Panc1 (cell line): ENCODE data around the gene HOXA11. TPM values are rescaled to one million over a fixed set of nuclear protein-coding genes. Genes with fewer than 3 reads are reported as not detected.
A peak's percentile ranks its signal among the peaks of the same experiment; 100 is the strongest.

Experiments
- ATAC-seq: fragments of 200-7000 bp; cut with Tn5 transposase; 2 replicates; pipeline ENCODE4 v1.9.1; 2020; ENCODE audit warnings: mild to moderate bottlenecking, moderate library complexity
- BruUV-seq: library from RNA; stranded (reverse); fragments of 400-500 nt; replicated peaks from 2 replicates; lab custom pipeline; 2021; lab: Mats Ljungman, UMichigan
- CTCF ChIA-PET: fragments of 300-600 bp; sonication (Branson Sonifier 250); formaldehyde crosslinking; loops from one replicate; lab custom pipeline; 2022; ENCODE audit warnings: antibody characterized with exemption; lab: Charles Lee
- POLR2A ChIA-PET: fragments of 300-600 bp; sonication (Branson Sonifier 250); formaldehyde crosslinking; loops from one replicate; lab custom pipeline; 2022; ENCODE audit warnings: antibody characterized with exemption; lab: Charles Lee
- DNase-seq: peaks from one replicate; pipeline ENCODE4 v3.0.0-alpha.2; 2010; ENCODE audit warnings: low read depth, low spot score
- H3K27ac ChIP-seq: 2 replicates; pipeline ENCODE4 v1.5.1; 2011; ENCODE audit warnings: mild to moderate bottlenecking, low read length, inconsistent platforms
- H3K27me3 ChIP-seq: fragments of 200-500 bp; sonication (Bioruptor generic); 2 replicates; pipeline ENCODE4 v1.6.0; 2014; ENCODE audit warnings: low read length, inconsistent platforms; ENCODE audit not compliant: control insufficient read depth, insufficient read depth
- H3K36me3 ChIP-seq: fragments of 200-500 bp; sonication (Bioruptor generic); 2 replicates; pipeline ENCODE4 v1.5.1; 2014; ENCODE audit warnings: inconsistent platforms, mild to moderate bottlenecking, low read length, moderate library complexity; ENCODE audit not compliant: control insufficient read depth, insufficient read depth
- H3K4me1 ChIP-seq: 2 replicates; pipeline ENCODE4 v1.5.1; 2011; ENCODE audit warnings: inconsistent platforms, mild to moderate bottlenecking, low read length, moderate library complexity; ENCODE audit not compliant: control insufficient read depth, insufficient read depth
- H3K4me3 ChIP-seq, 2 experiments: 2 replicates each; pipeline ENCODE4 v1.5.1; 2011 to 2012; ENCODE audit warnings: low read depth in 2 of 2, low read length in 2 of 2, mild to moderate bottlenecking in 2 of 2, inconsistent platforms in 1 of 2, moderate library complexity in 1 of 2
- H3K9me3 ChIP-seq: fragments of 200-500 bp; sonication (Bioruptor generic); 2 replicates; pipeline ENCODE4 v1.5.1; 2014; ENCODE audit warnings: low read depth, mild to moderate bottlenecking, inconsistent platforms, low read length, moderate library complexity; ENCODE audit not compliant: control insufficient read depth, insufficient read depth
- POLR2AphosphoS5 ChIP-seq: IDR thresholded peaks from 2 replicates; pipeline ENCODE4 v1.6.1; 2012; ENCODE audit warnings: mild to moderate bottlenecking, low read depth, low read length, moderate library complexity
- REST ChIP-seq, 2 experiments: IDR thresholded peaks; 2 replicates each; pipeline ENCODE4 v1.6.1; 2011 to 2012; ENCODE audit warnings: low read depth in 2 of 2, control low read depth in 1 of 2, low read length in 1 of 2, mild to moderate bottlenecking in 1 of 2, moderate library complexity in 1 of 2; ENCODE audit not compliant: insufficient read depth in 1 of 2
- SIN3A ChIP-seq: IDR thresholded peaks from 2 replicates; pipeline ENCODE4 v1.6.1; 2012; ENCODE audit warnings: low read depth, mild to moderate bottlenecking, low read length, moderate library complexity, borderline replicate concordance; ENCODE audit not compliant: insufficient read depth
- TCF7L2 ChIP-seq: IDR thresholded peaks from 2 replicates; pipeline ENCODE4 v1.6.1; 2011; ENCODE audit warnings: mild to moderate bottlenecking, low read depth, low read length, inconsistent platforms
- in situ Hi-C: cut with HindIII; loops from 2 replicates; pipeline ENCODE4 v1.10.0; 2016; ENCODE audit warnings: low sequenced_read_pairs, low pct_unique_long_range_greater_than_20kb
- intact Hi-C: fragments of 100-400 bp; cut with micrococcal nuclease; formaldehyde crosslinking; loops from one replicate; pipeline ENCODE4 v1.10.0; 2022; ENCODE audit not compliant: unreplicated experiment
- total RNA-seq: library from RNA; stranded (reverse); gene quantifications from one replicate; pipeline ENCODE4 v1.2.1, GENCODE V29; 2021; ENCODE audit not compliant: unreplicated experiment
- TF ChIP-seq, protein P1 (sequence below): fragments of 450-650 bp; IDR thresholded peaks from 2 replicates; pipeline ENCODE4 v1.5.1; 2017; ENCODE audit warnings: mild to moderate bottlenecking

The HOXA11 gene
- total RNA-seq, 1 experiment from 2014 or later: 0.57 TPM

- no peak for ATAC-seq
- in situ Hi-C loops (no loop called here), intact Hi-C loops (no loop called here)
- Histone ChIP-seq H3K4me1 (peaks cover 22% of the 10 kb centered on the region), H3K27ac (peak overlapping the region; percentile 24), H3K9me3 (no peaks in the 10 kb centered on the region), H3K4me3 (no peak overlapping the region), H3K36me3 (no peaks in the 10 kb centered on the region), H3K27me3 (no peaks in the 10 kb centered on the region)
- CTCF ChIA-PET: interaction anchor here (0.5 to 3.4 kb wide), 2 partner anchors 13 kb away, joined by 3 to 24 read pairs; no protein-coding TSS in a partner anchor
- TF ChIP-seq TCF7L2 (no peak), POLR2AphosphoS5 (no peak), SIN3A (no peak), REST (IDR thresholded peaks at IDR 0.05; ENCODE audit: insufficient read depth in 1 of 2, low read depth in 2 of 2, low read length in 1 of 2) (no peak)
- TF ChIP-seq, protein P1, sequence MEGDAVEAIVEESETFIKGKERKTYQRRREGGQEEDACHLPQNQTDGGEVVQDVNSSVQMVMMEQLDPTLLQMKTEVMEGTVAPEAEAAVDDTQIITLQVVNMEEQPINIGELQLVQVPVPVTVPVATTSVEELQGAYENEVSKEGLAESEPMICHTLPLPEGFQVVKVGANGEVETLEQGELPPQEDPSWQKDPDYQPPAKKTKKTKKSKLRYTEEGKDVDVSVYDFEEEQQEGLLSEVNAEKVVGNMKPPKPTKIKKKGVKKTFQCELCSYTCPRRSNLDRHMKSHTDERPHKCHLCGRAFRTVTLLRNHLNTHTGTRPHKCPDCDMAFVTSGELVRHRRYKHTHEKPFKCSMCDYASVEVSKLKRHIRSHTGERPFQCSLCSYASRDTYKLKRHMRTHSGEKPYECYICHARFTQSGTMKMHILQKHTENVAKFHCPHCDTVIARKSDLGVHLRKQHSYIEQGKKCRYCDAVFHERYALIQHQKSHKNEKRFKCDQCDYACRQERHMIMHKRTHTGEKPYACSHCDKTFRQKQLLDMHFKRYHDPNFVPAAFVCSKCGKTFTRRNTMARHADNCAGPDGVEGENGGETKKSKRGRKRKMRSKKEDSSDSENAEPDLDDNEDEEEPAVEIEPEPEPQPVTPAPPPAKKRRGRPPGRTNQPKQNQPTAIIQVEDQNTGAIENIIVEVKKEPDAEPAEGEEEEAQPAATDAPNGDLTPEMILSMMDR: no peak
- POLR2A ChIA-PET: no interaction called here
- DNase-seq: no peak
- BruUV-seq: no TSS peak
Measured at GRCh38 chr7:27148031-27148755, 36.8 kb downstream of the HOXA11 start.

- no TSS peak for BruUV-seq
- TF ChIP-seq SIN3A (no peak), REST (IDR thresholded peaks at IDR 0.05; ENCODE audit: insufficient read depth in 1 of 2, low read depth in 2 of 2, low read length in 1 of 2) (no peak), TCF7L2 (no peak), POLR2AphosphoS5 (no peak)
- TF ChIP-seq, protein P1: no peak
- CTCF ChIA-PET: no interaction called here
- Histone ChIP-seq H3K27ac (peak within 1 kb of the TSS; percentile 24), H3K4me1 (peaks cover 22% of the 10 kb centered on the region), H3K9me3 (no peaks in the 10 kb centered on the region), H3K27me3 (no peaks in the 10 kb centered on the region), H3K4me3 (no peak within 1 kb of the TSS), H3K36me3 (no peaks in the 10 kb centered on the region)
- DNase-seq (no peak), ATAC-seq (no peak)
- POLR2A ChIA-PET: no interaction called here
- in situ Hi-C loops: no loop called here
- intact Hi-C loops: no loop called here
Measured at GRCh38 chr7:27147199-27148030, 37.6 kb downstream of the HOXA11 start, which contains the start of gene HOXA6. Gene HOXA6 (minus strand): TSS chr7:27147774. CDS start chr7:27147749, 25 bp downstream.
